ENCODE data around the gene CDH4.

DNA sequence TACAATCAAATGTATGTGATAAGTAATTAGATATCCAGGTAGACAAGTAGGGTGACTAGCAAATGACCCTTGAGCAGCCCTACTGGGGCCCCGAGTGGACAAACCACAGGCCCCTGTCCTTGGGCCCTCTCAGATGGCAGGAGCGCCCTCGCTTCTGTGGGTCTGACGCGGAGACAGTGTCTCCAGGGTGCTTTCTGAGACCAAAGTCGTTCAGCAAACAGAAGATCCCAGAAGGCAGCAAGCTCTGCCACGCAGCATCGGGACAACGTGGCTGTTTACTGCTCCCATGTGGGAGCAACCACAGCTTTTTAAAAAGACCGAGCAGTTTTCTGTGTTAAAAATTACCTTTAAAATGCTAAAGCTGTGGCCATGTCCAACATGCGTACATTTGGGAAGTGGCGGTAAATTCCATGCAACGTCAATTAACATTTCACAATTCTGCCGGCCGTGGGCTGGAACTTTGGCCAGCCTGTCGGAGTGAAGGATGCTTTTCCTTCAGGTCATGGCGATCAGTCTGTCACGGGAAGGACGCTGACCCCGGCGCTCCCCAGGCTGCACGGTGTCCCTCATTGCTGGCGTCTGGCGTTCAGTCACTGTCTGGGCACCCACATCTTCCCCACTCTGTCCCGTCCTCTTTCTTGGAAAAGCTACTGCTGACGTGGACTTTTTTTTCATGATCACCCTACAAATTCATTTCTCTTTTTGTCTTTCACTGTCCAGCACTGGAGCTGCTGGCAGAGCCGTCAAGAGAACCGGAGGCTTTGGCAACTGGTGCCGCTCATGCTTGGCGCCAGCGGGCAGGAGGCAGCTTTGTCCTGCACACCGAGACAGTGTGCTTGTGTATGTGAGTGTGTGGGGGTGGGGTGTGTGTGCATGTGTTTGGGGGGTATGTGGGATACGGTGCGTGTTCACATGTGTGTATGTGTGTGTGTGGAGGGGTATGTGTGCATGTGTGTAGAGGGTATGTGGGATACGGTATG lies 293.1 kb downstream of the CDH4 start:
- TF ChIP-seq POLR2AphosphoS5 (IDR thresholded peaks at IDR 0.05; ENCODE audit: low read depth, low read length) = no peak
- TF ChIP-seq, protein P1, sequence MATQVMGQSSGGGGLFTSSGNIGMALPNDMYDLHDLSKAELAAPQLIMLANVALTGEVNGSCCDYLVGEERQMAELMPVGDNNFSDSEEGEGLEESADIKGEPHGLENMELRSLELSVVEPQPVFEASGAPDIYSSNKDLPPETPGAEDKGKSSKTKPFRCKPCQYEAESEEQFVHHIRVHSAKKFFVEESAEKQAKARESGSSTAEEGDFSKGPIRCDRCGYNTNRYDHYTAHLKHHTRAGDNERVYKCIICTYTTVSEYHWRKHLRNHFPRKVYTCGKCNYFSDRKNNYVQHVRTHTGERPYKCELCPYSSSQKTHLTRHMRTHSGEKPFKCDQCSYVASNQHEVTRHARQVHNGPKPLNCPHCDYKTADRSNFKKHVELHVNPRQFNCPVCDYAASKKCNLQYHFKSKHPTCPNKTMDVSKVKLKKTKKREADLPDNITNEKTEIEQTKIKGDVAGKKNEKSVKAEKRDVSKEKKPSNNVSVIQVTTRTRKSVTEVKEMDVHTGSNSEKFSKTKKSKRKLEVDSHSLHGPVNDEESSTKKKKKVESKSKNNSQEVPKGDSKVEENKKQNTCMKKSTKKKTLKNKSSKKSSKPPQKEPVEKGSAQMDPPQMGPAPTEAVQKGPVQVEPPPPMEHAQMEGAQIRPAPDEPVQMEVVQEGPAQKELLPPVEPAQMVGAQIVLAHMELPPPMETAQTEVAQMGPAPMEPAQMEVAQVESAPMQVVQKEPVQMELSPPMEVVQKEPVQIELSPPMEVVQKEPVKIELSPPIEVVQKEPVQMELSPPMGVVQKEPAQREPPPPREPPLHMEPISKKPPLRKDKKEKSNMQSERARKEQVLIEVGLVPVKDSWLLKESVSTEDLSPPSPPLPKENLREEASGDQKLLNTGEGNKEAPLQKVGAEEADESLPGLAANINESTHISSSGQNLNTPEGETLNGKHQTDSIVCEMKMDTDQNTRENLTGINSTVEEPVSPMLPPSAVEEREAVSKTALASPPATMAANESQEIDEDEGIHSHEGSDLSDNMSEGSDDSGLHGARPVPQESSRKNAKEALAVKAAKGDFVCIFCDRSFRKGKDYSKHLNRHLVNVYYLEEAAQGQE (IDR thresholded peaks at IDR 0.05; ENCODE audit: insufficient read depth in 1 of 2, low read depth in 2 of 2, low read length in 2 of 2) = no peak

Data from PFSK-1 (cell line).